ENCODE data around the gene SNCB.
A peak's percentile ranks its signal among the peaks of the same experiment; 100 is the strongest.

SNCB gene

GRCh38 chr5:176660860-176661641, 30.7 kb upstream of the SNCB start:
- DNase-seq = peak; percentile 56

- DNase-seq = no peak
Observed at GRCh38 chr5:176660530-176660859, 30.2 kb upstream of the SNCB start.

GRCh38 chr5:176659860-176660461, 29.6 kb upstream of the SNCB start:
- no peak for DNase-seq

- DNase-seq = no peak
Observed at GRCh38 chr5:176659512-176659839, 29.1 kb upstream of the SNCB start.

GRCh38 chr5:176658817-176659511, 28.6 kb upstream of the SNCB start:
- peak; percentile 21 for DNase-seq

- peak; percentile 57 for DNase-seq
Observed at GRCh38 chr5:176658007-176658599, 27.8 kb upstream of the SNCB start.

- DNase-seq = no peak
Observed at GRCh38 chr5:176656467-176656990, 26.2 kb upstream of the SNCB start.

GRCh38 chr5:176654856-176655255, 24.5 kb upstream of the SNCB start:
- no peak for DNase-seq

GRCh38 chr5:176653401-176654385, 23.4 kb upstream of the SNCB start:
- DNase-seq = no peak

GRCh38 chr5:176652136-176652535, 21.8 kb upstream of the SNCB start:
- no peak for DNase-seq

- no peak for DNase-seq
Observed at GRCh38 chr5:176651472-176651980, 21.2 kb upstream of the SNCB start.

- DNase-seq = no peak
Observed at GRCh38 chr5:176650354-176650884, 20.1 kb upstream of the SNCB start.

- DNase-seq = no peak
Observed at GRCh38 chr5:176648474-176649194, 18.3 kb upstream of the SNCB start.

- no peak for DNase-seq
Observed at GRCh38 chr5:176647843-176648473, 17.6 kb upstream of the SNCB start.

- peak; percentile 98 for DNase-seq
Observed at GRCh38 chr5:176647030-176647842, 16.9 kb upstream of the SNCB start, which contains the start of gene TSPAN17. TSS of gene TSPAN17 (plus strand) at chr5:176647484. CDS start at chr5:176647616, 132 bp downstream.

- no peak for DNase-seq
Observed at GRCh38 chr5:176646707-176647029, 16.3 kb upstream of the SNCB start.

GRCh38 chr5:176646049-176646706, 15.8 kb upstream of the SNCB start:
- DNase-seq = no peak

GRCh38 chr5:176644878-176645670, 14.7 kb upstream of the SNCB start:
- DNase-seq = no peak

Measured in fibroblast of skin of right quadriceps (primary cell).